Right ventricle myocardium superior (tissue), 1 donor: ENCODE measurements around the gene COX4I2. TPM values are rescaled to one million over a fixed set of nuclear protein-coding genes. Genes with fewer than 3 reads are reported as not detected.
"Not testable (repeated sequence)": the region's sequence is repeated elsewhere in the genome, so short reads cannot be mapped to it uniquely, and the experiment has no call there.

Source experiments
- ATAC-seq: fragments of 200-7000 bp; cut with Tn5 transposase; one replicate; pipeline ENCODE4 v1.9.1; 2020; ENCODE audit warnings: mild to moderate bottlenecking; ENCODE audit not compliant: poor library complexity
- DNase-seq: peaks from one replicate; pipeline ENCODE4 v3.0.0-alpha.2; 2020
- intact Hi-C: fragments of 100-400 bp; cut with DNase I; formaldehyde crosslinking; loops from one replicate; pipeline ENCODE4 v1.11.2; 2022
- long read RNA-seq: library from polyadenylated mRNA; unstranded; transcript quantifications from one replicate; pipeline ENCODE4 v2.0.0, GENCODE V29; 2021
- total RNA-seq: library from RNA; stranded (reverse); fragmentation: NEBNext Ultra II Directional; extraction: Animal tissue kit (Norgen Biotek cat#: 25700); gene quantifications from one replicate; pipeline ENCODE4 v1.2.1, GENCODE V29; 2021
- donor health status: DM: no; HTN: yes; CAD: no; lungs with severe emphysema.

The COX4I2 gene
- 9.3 TPM for total RNA-seq
- long read RNA-seq, partial matches to known transcripts = 0 of 6 reads
- long read RNA-seq, other reads (novel, unspliced or antisense) = 2 of 6 reads

- ATAC-seq (peak; percentile 54), DNase-seq (peak; percentile 56)
Observed at GRCh38 chr20:31637660-31638059, at the start of gene COX4I2. COX4I2 (plus strand) TSS chr20:31637912; CDS start chr20:31639018, 1,106 bp downstream.

GRCh38 chr20:31590717-31591225, 46.9 kb upstream of the COX4I2 start:
- DNase-seq = no peak
- ATAC-seq = no peak
- intact Hi-C loops = no loop called here

More at GRCh38 chr20:31637660-31638059, at the start of gene COX4I2:
- intact Hi-C loops = no loop called here

GRCh38 chr20:31593221-31594001, 44.3 kb upstream of the COX4I2 start:
- DNase-seq = no peak
- intact Hi-C loops = no loop called here
- ATAC-seq = no peak

- intact Hi-C loops = no loop called here
Observed at GRCh38 chr20:31594002-31594557, 43.6 kb upstream of the COX4I2 start.

GRCh38 chr20:31594558-31595379, 42.9 kb upstream of the COX4I2 start:
- DNase-seq (peak; percentile 63), ATAC-seq (peak; percentile 22)
- intact Hi-C loops = no loop called here

More at GRCh38 chr20:31594002-31594557, 43.6 kb upstream of the COX4I2 start:
- DNase-seq (no peak), ATAC-seq (no peak)

GRCh38 chr20:31595380-31595653, 42.4 kb upstream of the COX4I2 start:
- intact Hi-C loops = no loop called here
- ATAC-seq (no peak), DNase-seq (no peak)

- intact Hi-C loops = no loop called here
- ATAC-seq (peak; percentile 94), DNase-seq (peak; percentile 91)
Observed at GRCh38 chr20:31595654-31596411, 41.9 kb upstream of the COX4I2 start.

- intact Hi-C loops, ATAC-seq, DNase-seq: not testable (repeated sequence)
Observed at GRCh38 chr20:31596412-31596715, 41.3 kb upstream of the COX4I2 start.

GRCh38 chr20:31596831-31597480, 40.8 kb upstream of the COX4I2 start:
- intact Hi-C loops = no loop called here
- no peak for ATAC-seq
- DNase-seq = no peak

- intact Hi-C loops = no loop called here
- DNase-seq (no peak), ATAC-seq (no peak)
Observed at GRCh38 chr20:31597481-31597855, 40.2 kb upstream of the COX4I2 start.

- ATAC-seq (no peak), DNase-seq (peak; percentile 2)
- intact Hi-C loops = no loop called here
Observed at GRCh38 chr20:31602431-31602778, 35.3 kb upstream of the COX4I2 start.

GRCh38 chr20:31602779-31603441, 34.8 kb upstream of the COX4I2 start:
- DNase-seq (peak; percentile 30), ATAC-seq (no peak)
- intact Hi-C loops = no loop called here

- DNase-seq (peak; percentile 95), ATAC-seq (peak; percentile 84)
- intact Hi-C loops = no loop called here
Observed at GRCh38 chr20:31603822-31604566, 33.7 kb upstream of the COX4I2 start.

- DNase-seq = no peak
- intact Hi-C loops = no loop called here
- no peak for ATAC-seq
Observed at GRCh38 chr20:31604567-31605030, 33.1 kb upstream of the COX4I2 start.

- DNase-seq = peak; percentile 97
- intact Hi-C loops = no loop called here
- peak; percentile 95 for ATAC-seq
Observed at GRCh38 chr20:31605031-31605901, 32.4 kb upstream of the COX4I2 start, which contains the start of gene ID1. ID1 (plus strand) TSS chr20:31605289; CDS start chr20:31605388, 99 bp downstream.
